ENCODE measurements around the gene SLC32A1. TPM values are rescaled to one million over a fixed set of nuclear protein-coding genes. Genes with fewer than 3 reads are reported as not detected.

SLC32A1 gene
- total RNA-seq, 1 donor from 2014 or later = not detected

GRCh38 chr20:38730989-38731737 is 6.9 kb downstream of the SLC32A1 start:
- peaks cover 83 to 94% (median 83%) of the 10 kb centered on the region in 3 donors for H3K27me3 ChIP-seq (ENCODE audit: control insufficient read depth in 3 of 3, insufficient read depth in 3 of 3, low read length in 3 of 3)

DNA sequence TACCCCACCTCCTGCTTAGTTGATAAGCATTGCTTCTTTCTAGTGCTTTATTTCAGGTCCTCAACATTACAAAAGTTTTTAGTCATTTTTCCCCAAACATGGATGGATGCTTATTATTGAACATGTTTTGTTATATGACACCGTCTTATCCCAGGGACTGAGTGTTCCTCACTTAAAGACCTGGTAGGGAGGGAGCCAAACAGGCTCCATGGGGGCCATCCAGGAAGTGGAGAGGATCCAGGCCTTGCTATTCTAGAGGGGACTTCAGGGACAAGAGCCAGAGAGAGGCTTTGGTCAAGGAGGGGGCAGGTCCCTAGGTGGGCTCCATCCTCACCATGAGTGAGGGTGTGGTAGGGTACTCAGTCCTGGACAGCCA is 7.4 kb downstream of the SLC32A1 start:
- Histone ChIP-seq H3K27me3 (ENCODE audit: control insufficient read depth in 3 of 3, insufficient read depth in 3 of 3, low read length in 3 of 3) (peaks cover 77 to 91% (median 78%) of the 10 kb centered on the region in 3 donors), H3K9me3 (ENCODE audit: control insufficient read depth in 3 of 3, low read length in 3 of 3) (no peaks in the 10 kb centered on the region), H3K4me3 (ENCODE audit: low read length in 3 of 3) (no peak overlapping the region), H3K9ac (ENCODE audit: low read depth in 1 of 3, low read length in 3 of 3) (no peak overlapping the region), H3K4me1 (ENCODE audit: control insufficient read depth in 3 of 3, insufficient read depth in 3 of 3, low read length in 3 of 3) (peaks cover 9 to 27% (median 20%) of the 10 kb centered on the region in 3 donors), H3K36me3 (ENCODE audit: control insufficient read depth in 3 of 3, insufficient read depth in 3 of 3, low read length in 3 of 3) (no peaks in the 10 kb centered on the region), H3K27ac (ENCODE audit: low read depth, low read length) (no peak overlapping the region)

More at GRCh38 chr20:38730989-38731737, 6.9 kb downstream of the SLC32A1 start:
- Histone ChIP-seq H3K36me3 (ENCODE audit: control insufficient read depth in 3 of 3, insufficient read depth in 3 of 3, low read length in 3 of 3) (no peaks in the 10 kb centered on the region), H3K9ac (ENCODE audit: low read depth in 1 of 3, low read length in 3 of 3) (no peak overlapping the region), H3K4me1 (ENCODE audit: control insufficient read depth in 3 of 3, insufficient read depth in 3 of 3, low read length in 3 of 3) (peaks cover 9 to 27% (median 20%) of the 10 kb centered on the region in 3 donors), H3K4me3 (ENCODE audit: low read length in 3 of 3) (peak overlapping the region in 2 of 3 donors; percentile 23 to 36), H3K27ac (ENCODE audit: low read depth, low read length) (no peak overlapping the region), H3K9me3 (ENCODE audit: control insufficient read depth in 3 of 3, low read length in 3 of 3) (no peaks in the 10 kb centered on the region)

DNA sequence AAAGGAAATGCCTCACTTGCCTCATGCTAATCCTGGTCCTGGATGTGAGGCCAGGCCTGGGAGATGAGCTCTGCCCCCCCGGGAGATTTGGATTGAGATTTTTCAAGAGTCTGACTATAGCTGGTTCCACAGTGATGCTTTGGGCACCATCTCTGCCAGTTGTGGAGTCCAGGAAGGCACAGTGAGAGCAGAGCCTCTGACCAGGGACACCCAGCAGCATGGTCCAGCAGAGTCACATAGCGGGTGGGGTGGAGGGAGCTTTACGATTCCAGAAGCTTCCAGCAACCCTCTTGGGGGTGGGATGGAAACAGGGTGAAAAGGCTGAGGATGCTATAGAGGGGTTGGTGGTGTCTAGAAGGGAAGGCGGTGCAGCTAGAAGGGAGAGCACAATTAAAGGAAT is 8.7 kb downstream of the SLC32A1 start:
- Histone ChIP-seq H3K9ac (ENCODE audit: low read depth in 1 of 3, low read length in 3 of 3) (no peak overlapping the region), H3K4me1 (ENCODE audit: control insufficient read depth in 3 of 3, insufficient read depth in 3 of 3, low read length in 3 of 3) (peaks cover 6 to 21% (median 13%) of the 10 kb centered on the region in 3 donors), H3K27ac (ENCODE audit: low read depth, low read length) (no peak overlapping the region), H3K4me3 (ENCODE audit: low read length in 3 of 3) (no peak overlapping the region), H3K27me3 (ENCODE audit: control insufficient read depth in 3 of 3, insufficient read depth in 3 of 3, low read length in 3 of 3) (peaks cover 65 to 81% (median 65%) of the 10 kb centered on the region in 3 donors), H3K9me3 (ENCODE audit: control insufficient read depth in 3 of 3, low read length in 3 of 3) (no peaks in the 10 kb centered on the region), H3K36me3 (ENCODE audit: control insufficient read depth in 3 of 3, insufficient read depth in 3 of 3, low read length in 3 of 3) (no peaks in the 10 kb centered on the region)

- H3K4me1 ChIP-seq (ENCODE audit: control insufficient read depth in 3 of 3, insufficient read depth in 3 of 3, low read length in 3 of 3) = peaks cover 6 to 14% (median 8%) of the 10 kb centered on the region in 3 donors
- peaks cover 49 to 63% (median 52%) of the 10 kb centered on the region in 3 donors for H3K27me3 ChIP-seq (ENCODE audit: control insufficient read depth in 3 of 3, insufficient read depth in 3 of 3, low read length in 3 of 3)
- H3K36me3 ChIP-seq (ENCODE audit: control insufficient read depth in 3 of 3, insufficient read depth in 3 of 3, low read length in 3 of 3) = no peaks in the 10 kb centered on the region
- H3K9ac ChIP-seq (ENCODE audit: low read depth in 1 of 3, low read length in 3 of 3) = no peak overlapping the region
- H3K9me3 ChIP-seq (ENCODE audit: control insufficient read depth in 3 of 3, low read length in 3 of 3) = no peaks in the 10 kb centered on the region
- no peak overlapping the region for H3K27ac ChIP-seq (ENCODE audit: low read depth, low read length)
- no peak overlapping the region for H3K4me3 ChIP-seq (ENCODE audit: low read length in 3 of 3)
Observed at GRCh38 chr20:38735172-38735571, 10.9 kb downstream of the SLC32A1 start.

- Histone ChIP-seq H3K4me3 (ENCODE audit: low read length in 3 of 3) (no peak overlapping the region), H3K36me3 (ENCODE audit: control insufficient read depth in 3 of 3, insufficient read depth in 3 of 3, low read length in 3 of 3) (no peaks in the 10 kb centered on the region), H3K9me3 (ENCODE audit: control insufficient read depth in 3 of 3, low read length in 3 of 3) (no peaks in the 10 kb centered on the region), H3K9ac (ENCODE audit: low read depth in 1 of 3, low read length in 3 of 3) (no peak overlapping the region), H3K4me1 (ENCODE audit: control insufficient read depth in 3 of 3, insufficient read depth in 3 of 3, low read length in 3 of 3) (no peaks in the 10 kb centered on the region), H3K27ac (ENCODE audit: low read depth, low read length) (no peak overlapping the region), H3K27me3 (ENCODE audit: control insufficient read depth in 3 of 3, insufficient read depth in 3 of 3, low read length in 3 of 3) (peaks cover 39 to 52% (median 40%) of the 10 kb centered on the region in 3 donors)
Observed at GRCh38 chr20:38737887-38738286, 13.6 kb downstream of the SLC32A1 start.

DNA sequence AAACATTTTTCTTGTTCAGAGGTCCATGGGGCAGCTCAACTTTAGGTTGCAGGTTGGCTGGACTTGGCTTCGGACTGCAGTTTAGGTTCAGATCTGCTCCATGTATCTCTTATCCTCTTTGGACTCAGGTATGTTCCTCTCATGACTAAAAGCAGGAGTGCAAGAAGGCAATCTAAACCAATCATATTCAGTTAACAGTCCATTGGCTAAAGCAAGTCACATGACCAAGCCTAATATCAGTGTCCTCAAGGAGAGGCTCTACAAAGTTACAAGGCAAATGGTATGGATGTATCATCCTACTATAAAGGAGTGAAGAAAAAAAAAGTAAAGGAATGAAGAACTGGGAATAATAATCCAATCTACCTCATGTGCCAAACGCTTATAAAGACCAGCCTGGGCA is 21.5 kb downstream of the SLC32A1 start:
- Histone ChIP-seq H3K9ac (ENCODE audit: low read depth in 1 of 3, low read length in 3 of 3) (no peak overlapping the region), H3K36me3 (ENCODE audit: control insufficient read depth in 3 of 3, insufficient read depth in 3 of 3, low read length in 3 of 3) (no peaks in the 10 kb centered on the region), H3K9me3 (ENCODE audit: control insufficient read depth in 3 of 3, low read length in 3 of 3) (no peaks in the 10 kb centered on the region), H3K27me3 (ENCODE audit: control insufficient read depth in 3 of 3, insufficient read depth in 3 of 3, low read length in 3 of 3) (peaks cover 10 to 18% (median 16%) of the 10 kb centered on the region in 3 donors), H3K4me1 (ENCODE audit: control insufficient read depth in 3 of 3, insufficient read depth in 3 of 3, low read length in 3 of 3) (peaks cover 12 to 21% (median 17%) of the 10 kb centered on the region in 3 donors), H3K4me3 (ENCODE audit: low read length in 3 of 3) (no peak overlapping the region), H3K27ac (ENCODE audit: low read depth, low read length) (no peak overlapping the region)

GRCh38 chr20:38747495-38748096 is 23.3 kb downstream of the SLC32A1 start:
- peak overlapping the region; percentile 10 to 91 (median 74) for H3K9ac ChIP-seq (ENCODE audit: low read depth in 1 of 3, low read length in 3 of 3)
- H3K9me3 ChIP-seq (ENCODE audit: control insufficient read depth in 3 of 3, low read length in 3 of 3) = no peaks in the 10 kb centered on the region
- peak overlapping the region; percentile 60 to 95 (median 77) for H3K4me3 ChIP-seq (ENCODE audit: low read length in 3 of 3)
- H3K27me3 ChIP-seq (ENCODE audit: control insufficient read depth in 3 of 3, insufficient read depth in 3 of 3, low read length in 3 of 3) = peaks cover 0 to 9% (median 2%) of the 10 kb centered on the region in 3 donors
- peak overlapping the region; percentile 87 for H3K27ac ChIP-seq (ENCODE audit: low read depth, low read length)
- H3K4me1 ChIP-seq (ENCODE audit: control insufficient read depth in 3 of 3, insufficient read depth in 3 of 3, low read length in 3 of 3) = peaks cover 12 to 21% (median 17%) of the 10 kb centered on the region in 3 donors
- H3K36me3 ChIP-seq (ENCODE audit: control insufficient read depth in 3 of 3, insufficient read depth in 3 of 3, low read length in 3 of 3) = peaks cover 3 to 9% (median 4%) of the 10 kb centered on the region in 3 donors

DNA sequence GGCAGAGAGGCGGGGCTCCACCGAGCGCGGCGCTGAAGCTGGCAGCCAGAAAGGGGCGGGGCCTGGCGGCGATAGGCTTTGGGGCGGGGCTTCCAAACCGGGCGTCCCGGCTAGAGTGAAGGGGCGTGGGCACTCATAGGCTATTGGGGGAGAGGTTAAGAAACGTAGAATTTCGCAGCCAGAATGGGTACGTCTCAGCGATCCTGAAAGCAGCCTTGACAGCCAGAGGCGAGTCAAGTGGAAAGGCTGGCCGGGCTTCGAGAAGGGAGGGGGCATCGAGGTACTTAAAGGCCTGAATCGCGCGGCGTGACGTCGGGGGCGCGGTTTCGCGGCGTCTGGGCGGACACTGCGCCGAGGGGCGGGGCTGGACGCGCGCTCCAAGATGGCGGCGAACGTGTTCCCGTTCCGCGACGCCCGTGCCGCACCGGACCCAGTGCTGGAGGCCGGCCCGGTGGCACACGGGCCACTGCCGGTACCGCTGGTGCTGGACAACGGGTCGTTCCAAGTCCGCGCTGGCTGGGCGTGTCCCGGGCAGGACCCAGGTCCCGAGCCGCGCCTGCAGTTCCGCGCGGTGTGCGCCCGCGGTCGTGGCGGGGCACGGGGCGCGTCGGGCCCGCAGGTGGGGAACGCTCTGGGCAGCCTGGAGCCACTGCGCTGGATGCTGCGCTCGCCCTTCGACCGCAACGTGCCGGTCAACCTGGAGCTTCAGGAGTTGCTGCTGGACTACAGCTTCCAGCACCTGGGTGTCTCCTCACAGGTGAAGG is 24.0 kb downstream of the SLC32A1 start, which contains the start of gene ACTR5:
ACTR5 (plus strand) TSS at position 364 of the 764 bp plus-strand sequence; CDS start at position 383, 19 bp downstream.
- peak within 1 kb of the TSS; percentile 82 to 95 (median 94) for H3K4me3 ChIP-seq (ENCODE audit: low read length in 3 of 3)
- peak within 1 kb of the TSS; percentile 88 to 94 (median 91) for H3K9ac ChIP-seq (ENCODE audit: low read depth in 1 of 3, low read length in 3 of 3)
- H3K27ac ChIP-seq (ENCODE audit: low read depth, low read length) = peak within 1 kb of the TSS; percentile 87
- peaks cover 0 to 6% (median 0%) of the 10 kb centered on the region in 3 donors for H3K27me3 ChIP-seq (ENCODE audit: control insufficient read depth in 3 of 3, insufficient read depth in 3 of 3, low read length in 3 of 3)
- H3K4me1 ChIP-seq (ENCODE audit: control insufficient read depth in 3 of 3, insufficient read depth in 3 of 3, low read length in 3 of 3) = peaks cover 12 to 21% (median 17%) of the 10 kb centered on the region in 3 donors
- H3K9me3 ChIP-seq (ENCODE audit: control insufficient read depth in 3 of 3, low read length in 3 of 3) = no peaks in the 10 kb centered on the region
- H3K36me3 ChIP-seq (ENCODE audit: control insufficient read depth in 3 of 3, insufficient read depth in 3 of 3, low read length in 3 of 3) = peaks cover 3 to 10% (median 4%) of the 10 kb centered on the region in 3 donors

- Histone ChIP-seq H3K9me3 (ENCODE audit: control insufficient read depth in 3 of 3, low read length in 3 of 3) (no peaks in the 10 kb centered on the region), H3K4me3 (ENCODE audit: low read length in 3 of 3) (peak overlapping the region; percentile 82 to 95 (median 94))
Observed at GRCh38 chr20:38748861-38749149, 24.5 kb downstream of the SLC32A1 start.

More at GRCh38 chr20:38748861-38749149, 24.5 kb downstream of the SLC32A1 start:
- Histone ChIP-seq H3K27me3 (ENCODE audit: control insufficient read depth in 3 of 3, insufficient read depth in 3 of 3, low read length in 3 of 3) (peaks cover 0 to 2% (median 0%) of the 10 kb centered on the region in 3 donors), H3K9ac (ENCODE audit: low read depth in 1 of 3, low read length in 3 of 3) (peak overlapping the region; percentile 88 to 94 (median 91)), H3K27ac (ENCODE audit: low read depth, low read length) (peak overlapping the region; percentile 87), H3K4me1 (ENCODE audit: control insufficient read depth in 3 of 3, insufficient read depth in 3 of 3, low read length in 3 of 3) (peaks cover 12 to 21% (median 17%) of the 10 kb centered on the region in 3 donors), H3K36me3 (ENCODE audit: control insufficient read depth in 3 of 3, insufficient read depth in 3 of 3, low read length in 3 of 3) (peaks cover 3 to 11% (median 4%) of the 10 kb centered on the region in 3 donors)
